ENCODE data around the gene PRDX5.
A peak's percentile ranks its signal among the peaks of the same experiment; 100 is the strongest.

The PRDX5 gene

GRCh38 chr11:64317961-64318765 lies at the start of gene PRDX5:
PRDX5 (plus strand) TSS chr11:64318121; CDS start chr11:64318216, 95 bp downstream.
- DNase-seq: peak; percentile 94

GRCh38 chr11:64268893-64269539 lies 48.9 kb upstream of the PRDX5 start:
- no peak for DNase-seq

- peak; percentile 98 for DNase-seq
Observed at GRCh38 chr11:64269540-64270220, 48.2 kb upstream of the PRDX5 start.

- DNase-seq: no peak
Observed at GRCh38 chr11:64275031-64275800, 42.7 kb upstream of the PRDX5 start.

GRCh38 chr11:64275841-64276240 lies 42.1 kb upstream of the PRDX5 start:
- DNase-seq: no peak

GRCh38 chr11:64276653-64277431 lies 41.1 kb upstream of the PRDX5 start:
- DNase-seq: no peak

- DNase-seq: no peak
Observed at GRCh38 chr11:64278576-64279190, 39.2 kb upstream of the PRDX5 start.

GRCh38 chr11:64281957-64282770 lies 35.8 kb upstream of the PRDX5 start:
- DNase-seq: no peak

- DNase-seq: no peak
Observed at GRCh38 chr11:64283092-64283491, 34.8 kb upstream of the PRDX5 start.

GRCh38 chr11:64284048-64284961 lies 33.6 kb upstream of the PRDX5 start, which contains the start of gene BAD:
BAD (minus strand) TSS chr11:64284665; CDS start chr11:64284368, 297 bp downstream.
- peak; percentile 92 for DNase-seq

- DNase-seq: peak; percentile 99
Observed at GRCh38 chr11:64284962-64285884, 32.7 kb upstream of the PRDX5 start, which contains the start of gene GPR137. GPR137 (plus strand) TSS chr11:64285848; CDS start chr11:64286525, 677 bp downstream.

GRCh38 chr11:64285885-64286800 lies 31.8 kb upstream of the PRDX5 start:
- no peak for DNase-seq

GRCh38 chr11:64286801-64287159 lies 31.1 kb upstream of the PRDX5 start:
- no peak for DNase-seq

- no peak for DNase-seq
Observed at GRCh38 chr11:64287676-64288352, 30.1 kb upstream of the PRDX5 start.

GRCh38 chr11:64288353-64288750 lies 29.6 kb upstream of the PRDX5 start:
- DNase-seq: no peak

- DNase-seq: no peak
Observed at GRCh38 chr11:64289002-64289564, 28.8 kb upstream of the PRDX5 start.
